NAMALWA (cell line): ENCODE results near the gene CAPZB.
A peak's percentile ranks its signal among the peaks of the same experiment; 100 is the strongest.

Source experiments
- DNase-seq: peaks from one replicate; pipeline ENCODE4 v3.0.0-alpha.2; 2015; ENCODE audit warnings: low spot score

The CAPZB gene

GRCh38 chr1:19405761-19406487 is 79.4 kb downstream of the CAPZB start:
- DNase-seq, result no peak

- DNase-seq, result no peak
Measured at GRCh38 chr1:19405195-19405760, 80.1 kb downstream of the CAPZB start.

DNA sequence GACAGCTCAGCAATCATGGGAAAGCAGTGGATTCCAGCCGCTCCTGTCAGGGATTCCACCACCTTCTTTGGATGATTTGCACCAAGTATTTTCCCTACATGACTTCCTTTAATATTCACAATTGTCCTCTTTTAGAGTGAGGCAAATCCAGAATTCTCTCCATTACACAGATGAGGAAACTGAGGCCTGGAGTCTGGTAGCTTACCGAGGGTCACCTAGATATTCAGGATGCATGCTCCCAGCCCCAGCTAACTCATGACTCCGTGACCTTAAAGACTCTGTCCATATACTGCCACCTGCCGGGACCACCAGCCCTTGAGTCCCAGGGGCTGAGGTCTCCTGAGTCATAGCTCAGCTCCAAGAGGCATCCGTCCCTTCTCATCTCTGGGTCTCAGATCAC is 80.6 kb downstream of the CAPZB start:
- no peak for DNase-seq

DNA sequence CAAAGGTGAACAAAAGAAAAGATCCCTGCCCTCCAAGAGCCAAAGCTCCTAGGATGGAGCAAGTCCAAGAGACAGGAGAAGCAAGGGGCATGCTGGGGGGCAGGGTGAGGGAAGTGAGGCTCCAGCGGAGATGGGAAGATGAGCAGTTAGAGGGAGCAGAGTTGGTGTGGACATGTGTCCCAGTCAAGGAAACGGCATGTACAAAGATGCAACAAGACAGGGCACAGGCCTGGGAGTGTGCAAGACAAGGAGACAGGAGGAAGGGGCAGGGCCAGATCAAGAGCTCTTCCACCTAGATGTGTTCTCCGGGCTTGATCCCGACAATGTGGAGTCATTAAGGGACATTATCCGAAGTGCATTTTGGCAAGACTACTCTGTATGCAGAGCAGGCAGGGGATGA is 82.1 kb downstream of the CAPZB start:
- DNase-seq, result no peak

DNA sequence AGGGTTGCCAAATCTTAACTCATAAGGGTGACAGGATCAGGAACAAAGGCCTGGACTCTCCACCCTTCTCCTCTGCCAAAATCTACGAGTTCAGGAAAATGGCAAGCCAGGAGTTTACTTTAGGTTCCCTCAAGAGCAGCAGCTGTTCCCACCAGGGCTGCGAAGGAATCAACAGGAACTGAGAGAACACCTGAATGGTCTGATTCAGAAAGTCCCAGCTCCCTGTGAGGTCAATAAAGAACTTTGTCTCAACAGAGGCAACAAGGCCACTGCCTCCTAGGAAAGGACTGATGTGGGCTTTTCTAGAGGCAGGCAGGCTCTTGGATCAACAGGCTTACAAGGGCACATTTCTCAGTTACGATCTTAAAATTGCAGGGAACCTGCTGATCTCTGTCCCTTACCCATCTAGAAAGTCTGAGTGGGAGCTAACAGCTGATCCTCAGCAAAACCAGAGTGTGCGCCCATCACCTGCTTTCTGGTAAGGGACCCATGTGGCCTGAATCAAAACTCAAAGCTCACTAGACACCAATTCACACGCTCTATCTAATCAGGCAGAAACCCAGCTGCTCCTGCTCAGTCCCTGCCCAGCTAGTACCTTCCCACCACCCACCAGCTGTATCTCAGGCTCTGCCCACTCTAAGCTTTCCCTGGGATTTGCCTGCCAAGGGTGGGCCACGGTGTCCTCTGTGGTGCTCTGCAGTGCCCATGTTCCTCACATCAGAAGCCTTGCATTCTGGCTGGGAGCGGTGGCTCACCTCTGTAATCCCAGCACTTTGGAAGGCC is 83.1 kb downstream of the CAPZB start:
- DNase-seq, result no peak

DNA sequence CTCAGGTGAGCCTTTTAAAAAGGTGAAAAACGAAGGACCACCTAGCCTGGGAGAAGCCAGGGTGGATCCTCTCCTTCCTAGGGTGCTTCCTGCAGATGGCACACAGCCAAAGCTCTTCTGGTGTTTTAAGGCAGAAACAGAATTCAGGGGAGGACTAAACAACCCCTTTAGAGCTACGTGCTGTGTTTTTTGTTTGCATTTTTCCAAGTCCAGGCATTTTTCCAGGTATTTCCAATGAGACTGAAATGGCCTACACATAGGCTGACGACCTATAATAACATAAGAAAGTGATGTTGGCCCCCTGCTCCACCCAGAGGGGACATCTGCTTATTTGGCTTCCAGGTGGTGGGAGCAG is 83.8 kb downstream of the CAPZB start:
- DNase-seq, result no peak

DNA sequence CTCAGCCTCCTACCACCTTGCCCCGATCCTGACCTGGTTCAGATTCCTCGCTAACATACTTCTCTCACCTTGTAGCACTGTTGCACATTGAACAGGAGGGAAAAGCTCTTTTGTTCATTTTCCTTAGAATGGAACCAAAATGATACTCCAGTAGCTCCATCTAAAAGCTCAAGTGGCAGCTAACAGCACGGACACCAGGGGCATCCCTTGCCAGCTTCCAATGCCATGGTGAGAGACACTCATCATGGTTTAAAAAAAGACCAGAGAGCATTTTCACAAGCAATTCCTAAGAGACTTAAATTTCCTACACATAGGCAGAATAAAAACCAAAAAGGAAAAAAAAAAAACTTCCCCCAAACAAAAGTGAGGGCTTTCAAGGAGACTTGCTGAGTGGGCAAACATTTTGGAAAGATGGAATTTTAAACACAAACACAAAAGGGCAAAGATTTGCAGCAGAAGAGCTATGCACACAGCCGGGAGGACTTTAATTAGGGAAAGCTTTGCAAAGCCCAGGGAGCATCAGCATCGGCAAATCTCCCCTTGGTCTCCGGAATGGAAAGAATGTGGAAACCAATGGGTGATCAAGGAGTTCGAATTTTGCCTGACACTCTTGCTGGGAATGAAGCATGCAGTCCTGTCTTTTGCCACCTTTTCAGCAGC is 84.3 kb downstream of the CAPZB start:
- DNase-seq, result no peak

- DNase-seq, result no peak
Measured at GRCh38 chr1:19400192-19400611, 85.1 kb downstream of the CAPZB start.

DNA sequence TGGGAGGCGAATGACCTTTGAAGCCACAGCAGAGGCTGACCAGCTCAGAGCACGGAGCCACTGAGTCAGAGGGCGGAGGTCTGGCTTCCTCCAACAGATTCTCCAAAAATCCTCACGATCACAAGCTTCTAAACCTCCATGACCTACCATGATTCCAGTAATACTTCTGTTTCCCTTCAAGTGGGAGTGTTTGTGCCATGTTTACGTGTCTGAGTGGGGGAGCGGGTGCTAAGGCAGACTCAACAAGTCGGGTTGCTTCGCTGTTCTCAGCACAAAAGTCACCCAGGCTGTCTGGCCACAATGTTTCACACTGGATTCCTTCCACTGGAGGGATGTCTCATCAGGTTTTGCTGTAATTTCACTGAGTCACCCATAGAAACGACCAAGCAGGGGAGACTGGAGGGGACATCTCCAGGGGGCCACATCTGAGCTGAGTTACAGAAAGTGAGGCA is 87.0 kb downstream of the CAPZB start:
- no peak for DNase-seq

- DNase-seq, result no peak
Measured at GRCh38 chr1:19397217-19397945, 88.0 kb downstream of the CAPZB start.

GRCh38 chr1:19396280-19396679 is 89.1 kb downstream of the CAPZB start:
- DNase-seq, result no peak

DNA sequence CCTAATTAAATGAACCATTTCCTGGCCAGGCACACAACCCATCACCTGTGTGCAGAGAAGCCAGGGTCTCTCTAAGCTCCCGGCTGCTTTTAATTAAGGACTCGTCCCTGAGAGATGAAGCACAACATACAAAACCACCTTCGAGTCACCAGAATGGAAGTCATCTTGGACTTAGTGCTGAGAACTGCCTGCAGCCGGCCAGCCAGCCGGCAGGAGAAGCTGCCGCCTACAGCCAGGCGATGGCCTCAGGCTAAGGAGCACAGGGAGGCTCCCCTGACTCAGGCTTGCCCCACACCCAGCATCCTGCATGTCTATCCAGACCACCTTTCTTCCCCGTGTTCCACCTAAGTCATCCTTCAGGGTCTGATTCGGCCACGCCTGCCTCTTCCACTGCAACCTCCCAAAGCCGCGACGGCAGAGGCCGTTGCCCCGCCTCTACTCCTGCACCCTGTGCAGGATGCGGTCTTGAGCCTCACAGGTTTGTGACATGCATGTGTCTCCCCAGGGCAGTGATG is 89.6 kb downstream of the CAPZB start:
- no peak for DNase-seq

DNA sequence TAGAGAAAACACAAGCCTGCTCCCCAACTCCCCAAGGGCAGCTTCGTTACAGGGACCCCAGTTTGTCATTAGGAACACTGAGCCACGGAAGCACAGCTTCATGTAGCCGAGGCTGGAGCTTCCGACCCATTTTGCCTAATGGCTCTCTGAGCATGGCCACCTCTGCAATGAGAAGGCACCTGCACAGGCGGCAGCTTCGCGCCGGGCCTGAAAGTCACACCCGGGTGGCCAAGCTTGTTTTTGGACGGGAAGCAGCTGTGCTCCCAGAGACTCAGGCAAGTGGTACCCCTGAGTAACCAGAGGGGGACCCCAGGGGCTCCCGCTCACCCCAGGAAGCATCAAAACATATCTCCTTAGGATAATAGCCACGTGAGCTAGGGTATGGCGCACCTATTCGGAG is 92.3 kb downstream of the CAPZB start:
- DNase-seq, result peak; percentile 80

- DNase-seq, result no peak
Measured at GRCh38 chr1:19392221-19392620, 93.1 kb downstream of the CAPZB start.

DNA sequence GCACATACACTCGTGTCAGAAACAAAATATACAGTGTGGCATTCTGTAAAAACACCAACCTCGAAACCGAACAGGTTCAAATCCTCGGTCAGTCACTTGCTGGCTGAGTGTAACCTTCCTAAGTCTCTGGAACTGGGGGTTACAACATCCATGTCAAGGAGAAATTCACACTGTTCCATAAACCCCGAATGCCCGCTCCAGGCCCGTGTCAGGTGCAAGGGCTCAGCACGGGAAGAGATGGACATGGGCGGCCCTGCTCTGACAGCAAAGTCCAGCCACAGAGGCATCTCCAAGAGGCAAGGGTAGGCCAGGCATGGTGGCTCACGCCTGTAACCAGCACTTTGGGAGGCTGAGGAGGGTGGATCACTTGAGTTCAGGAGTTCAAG is 93.8 kb downstream of the CAPZB start:
- no peak for DNase-seq

DNA sequence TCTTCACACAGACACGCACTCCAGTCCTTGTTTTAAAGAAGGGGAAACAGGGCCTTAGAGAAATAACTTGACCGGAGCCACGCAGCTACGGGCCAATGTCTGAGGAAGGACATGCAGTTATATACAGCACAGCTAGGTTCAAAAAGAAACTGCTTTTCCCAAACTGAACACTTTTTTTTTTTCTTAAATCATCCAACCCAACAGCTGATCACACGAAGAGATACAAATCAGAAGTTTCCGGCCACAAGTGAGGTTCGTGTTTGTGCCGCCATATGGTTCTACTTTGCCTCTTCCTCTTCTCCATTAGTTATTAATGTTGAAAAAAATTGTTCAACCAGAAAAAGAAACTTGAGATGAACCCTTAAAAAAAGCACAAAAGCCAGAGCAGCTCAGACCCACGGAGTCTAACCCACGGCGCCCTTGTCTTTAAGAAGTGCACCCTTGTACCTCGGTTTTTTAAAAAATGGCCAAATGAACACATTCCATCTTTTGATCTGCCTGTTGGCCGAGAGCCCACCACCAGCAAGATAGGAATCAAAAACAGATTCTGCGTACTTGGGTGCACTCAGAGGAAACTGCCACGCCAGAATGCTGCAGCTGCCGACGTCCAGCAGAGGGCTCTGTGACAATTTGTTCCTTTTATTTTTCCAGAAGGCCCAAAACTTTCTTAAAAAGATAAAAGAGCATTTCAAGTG is 94.3 kb downstream of the CAPZB start:
- peak; percentile 84 for DNase-seq

DNA sequence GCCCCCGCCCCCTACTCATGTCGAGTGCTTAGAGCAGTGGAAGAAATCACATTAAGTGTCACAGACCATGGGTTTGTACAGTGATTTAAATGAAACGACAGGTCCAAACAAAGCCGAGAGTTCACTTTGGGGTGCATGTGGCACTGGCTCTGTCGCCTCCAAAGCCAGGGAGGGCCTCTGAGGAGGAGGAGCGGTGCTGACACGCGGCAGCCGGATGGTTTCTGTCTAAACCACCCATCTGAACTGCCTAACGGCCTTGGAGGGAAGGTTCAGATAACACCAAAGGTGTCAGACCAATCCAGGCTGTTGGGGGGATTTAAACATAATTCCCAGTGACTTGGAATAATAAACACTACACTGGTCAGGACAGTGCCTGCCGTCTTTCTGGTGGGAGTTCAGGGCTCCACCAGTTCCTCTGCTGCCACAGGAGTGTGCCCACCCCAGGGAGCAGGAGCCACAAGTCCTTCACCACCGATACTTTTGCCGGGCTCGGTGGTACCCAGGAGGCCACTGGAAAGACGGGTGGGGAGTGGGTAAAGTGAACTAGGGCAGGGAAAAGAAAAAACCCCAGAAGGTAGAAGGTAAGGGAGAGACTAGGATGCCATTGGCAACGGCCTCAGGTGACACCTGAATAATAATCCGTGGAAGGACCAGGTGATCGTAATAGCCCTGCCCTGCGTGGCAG is 95.0 kb downstream of the CAPZB start:
- no peak for DNase-seq

DNA sequence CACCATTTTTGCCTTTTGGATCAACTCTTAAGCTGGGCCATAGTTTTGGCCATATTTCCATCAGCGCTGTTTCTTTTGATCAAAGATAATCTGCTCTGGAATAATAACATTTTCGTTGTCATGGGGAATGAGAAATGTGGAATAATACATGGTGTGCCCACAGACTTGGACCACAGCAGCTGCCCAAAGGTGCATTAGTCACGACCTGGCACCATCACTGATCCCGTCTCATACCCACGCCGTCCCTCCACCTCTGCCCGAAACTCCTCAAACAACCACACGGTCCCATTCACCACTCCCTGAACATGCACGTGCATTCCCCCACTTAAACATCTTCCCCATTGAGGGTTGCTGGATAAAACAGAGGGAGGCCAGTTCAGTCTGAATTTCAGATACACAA is 96.4 kb downstream of the CAPZB start:
- DNase-seq, result no peak

DNA sequence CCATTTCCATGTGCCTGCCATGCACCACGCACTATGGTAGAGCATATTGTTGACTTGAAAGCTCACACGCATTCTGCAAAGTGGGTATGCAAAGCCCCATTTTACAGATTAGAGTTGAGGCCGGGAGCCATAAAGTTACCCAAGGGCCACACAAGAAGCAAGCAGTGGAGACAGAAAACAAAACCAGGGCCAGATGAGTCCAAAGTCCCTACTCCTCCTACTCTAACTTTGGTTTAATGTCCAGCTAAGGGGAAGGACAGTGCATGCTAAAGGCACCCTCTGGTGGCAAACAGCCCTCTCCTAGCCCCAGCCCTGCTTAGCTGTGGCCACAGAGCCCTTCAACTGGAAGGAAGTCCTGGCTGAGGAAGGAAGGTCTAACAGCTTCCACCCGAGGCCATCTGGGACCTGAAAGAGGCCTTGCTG is 98.3 kb downstream of the CAPZB start:
- no peak for DNase-seq

GRCh38 chr1:19385869-19386591 is 99.3 kb downstream of the CAPZB start:
- no peak for DNase-seq
